ENCODE results near the gene S100A10.

S100A10 gene

DNA sequence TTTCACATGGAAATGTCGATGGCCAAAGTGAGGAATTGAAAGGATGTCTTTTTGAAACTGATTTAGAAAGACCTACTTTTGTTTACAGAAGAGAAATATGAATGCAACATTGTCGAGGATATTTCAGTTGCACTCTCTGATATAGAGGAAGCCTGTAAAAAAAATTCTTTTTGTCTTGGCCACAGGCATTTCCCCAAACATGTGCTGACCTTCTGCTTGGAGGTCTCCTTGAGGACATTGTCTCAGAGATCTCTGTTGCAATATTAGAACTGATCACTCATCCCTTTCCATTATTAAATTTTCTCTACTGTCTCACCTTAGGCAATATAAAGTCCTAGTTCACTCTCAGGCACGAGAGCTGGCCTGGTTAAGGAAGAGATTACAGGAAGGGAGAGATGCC is 27.2 kb upstream of the S100A10 start:
- Histone ChIP-seq H3K27me3 (ENCODE audit: insufficient read depth, poor library complexity, severe bottlenecking) (no peaks in the 10 kb centered on the region), H3K4me3 (replicated peaks; ENCODE audit: insufficient read depth, low read length) (no peak overlapping the region), H3K27ac (replicated peaks) (no peak overlapping the region)
- DNase-seq (ENCODE audit: low read depth in 1 of 2, low spot score in 1 of 2), result no peak
- TF ChIP-seq SPI1 (IDR thresholded peaks at IDR 0.05; ENCODE audit: borderline replicate concordance, low read depth), result no peak
- TF ChIP-seq, protein P1, sequence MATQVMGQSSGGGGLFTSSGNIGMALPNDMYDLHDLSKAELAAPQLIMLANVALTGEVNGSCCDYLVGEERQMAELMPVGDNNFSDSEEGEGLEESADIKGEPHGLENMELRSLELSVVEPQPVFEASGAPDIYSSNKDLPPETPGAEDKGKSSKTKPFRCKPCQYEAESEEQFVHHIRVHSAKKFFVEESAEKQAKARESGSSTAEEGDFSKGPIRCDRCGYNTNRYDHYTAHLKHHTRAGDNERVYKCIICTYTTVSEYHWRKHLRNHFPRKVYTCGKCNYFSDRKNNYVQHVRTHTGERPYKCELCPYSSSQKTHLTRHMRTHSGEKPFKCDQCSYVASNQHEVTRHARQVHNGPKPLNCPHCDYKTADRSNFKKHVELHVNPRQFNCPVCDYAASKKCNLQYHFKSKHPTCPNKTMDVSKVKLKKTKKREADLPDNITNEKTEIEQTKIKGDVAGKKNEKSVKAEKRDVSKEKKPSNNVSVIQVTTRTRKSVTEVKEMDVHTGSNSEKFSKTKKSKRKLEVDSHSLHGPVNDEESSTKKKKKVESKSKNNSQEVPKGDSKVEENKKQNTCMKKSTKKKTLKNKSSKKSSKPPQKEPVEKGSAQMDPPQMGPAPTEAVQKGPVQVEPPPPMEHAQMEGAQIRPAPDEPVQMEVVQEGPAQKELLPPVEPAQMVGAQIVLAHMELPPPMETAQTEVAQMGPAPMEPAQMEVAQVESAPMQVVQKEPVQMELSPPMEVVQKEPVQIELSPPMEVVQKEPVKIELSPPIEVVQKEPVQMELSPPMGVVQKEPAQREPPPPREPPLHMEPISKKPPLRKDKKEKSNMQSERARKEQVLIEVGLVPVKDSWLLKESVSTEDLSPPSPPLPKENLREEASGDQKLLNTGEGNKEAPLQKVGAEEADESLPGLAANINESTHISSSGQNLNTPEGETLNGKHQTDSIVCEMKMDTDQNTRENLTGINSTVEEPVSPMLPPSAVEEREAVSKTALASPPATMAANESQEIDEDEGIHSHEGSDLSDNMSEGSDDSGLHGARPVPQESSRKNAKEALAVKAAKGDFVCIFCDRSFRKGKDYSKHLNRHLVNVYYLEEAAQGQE (IDR thresholded peaks at IDR 0.05; ENCODE audit: insufficient replicate concordance, low read depth), result no peak
- TF ChIP-seq POLR2AphosphoS5 (IDR thresholded peaks at IDR 0.05; ENCODE audit: low read depth), result no peak
- TF ChIP-seq, protein P2, sequence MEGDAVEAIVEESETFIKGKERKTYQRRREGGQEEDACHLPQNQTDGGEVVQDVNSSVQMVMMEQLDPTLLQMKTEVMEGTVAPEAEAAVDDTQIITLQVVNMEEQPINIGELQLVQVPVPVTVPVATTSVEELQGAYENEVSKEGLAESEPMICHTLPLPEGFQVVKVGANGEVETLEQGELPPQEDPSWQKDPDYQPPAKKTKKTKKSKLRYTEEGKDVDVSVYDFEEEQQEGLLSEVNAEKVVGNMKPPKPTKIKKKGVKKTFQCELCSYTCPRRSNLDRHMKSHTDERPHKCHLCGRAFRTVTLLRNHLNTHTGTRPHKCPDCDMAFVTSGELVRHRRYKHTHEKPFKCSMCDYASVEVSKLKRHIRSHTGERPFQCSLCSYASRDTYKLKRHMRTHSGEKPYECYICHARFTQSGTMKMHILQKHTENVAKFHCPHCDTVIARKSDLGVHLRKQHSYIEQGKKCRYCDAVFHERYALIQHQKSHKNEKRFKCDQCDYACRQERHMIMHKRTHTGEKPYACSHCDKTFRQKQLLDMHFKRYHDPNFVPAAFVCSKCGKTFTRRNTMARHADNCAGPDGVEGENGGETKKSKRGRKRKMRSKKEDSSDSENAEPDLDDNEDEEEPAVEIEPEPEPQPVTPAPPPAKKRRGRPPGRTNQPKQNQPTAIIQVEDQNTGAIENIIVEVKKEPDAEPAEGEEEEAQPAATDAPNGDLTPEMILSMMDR (IDR thresholded peaks at IDR 0.05; ENCODE audit: insufficient read depth, low read length), result no peak
- TF ChIP-seq GABPA (IDR thresholded peaks at IDR 0.05; ENCODE audit: low read depth), result no peak

DNA sequence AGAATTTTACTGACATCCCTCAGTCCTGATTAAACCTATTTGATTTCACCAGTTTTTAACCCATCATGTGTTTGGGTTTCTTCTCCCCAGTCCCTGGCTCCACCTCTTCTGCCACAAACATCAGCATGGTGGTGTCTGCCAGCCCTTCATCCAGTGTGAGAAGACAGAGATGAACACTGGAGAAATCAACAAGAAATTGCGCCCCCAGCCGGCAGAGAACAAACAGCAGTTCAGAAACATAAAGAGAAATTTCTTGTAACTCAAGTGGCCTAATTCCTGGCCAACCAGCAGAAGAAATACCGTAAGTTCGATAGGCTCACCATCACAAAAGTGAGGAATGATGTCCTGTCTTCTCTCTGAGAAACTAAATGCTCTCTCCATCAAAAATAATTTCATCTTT is 24.9 kb upstream of the S100A10 start:
- TF ChIP-seq, protein P1 (IDR thresholded peaks at IDR 0.05; ENCODE audit: insufficient replicate concordance, low read depth), result no peak
- TF ChIP-seq, protein P2 (IDR thresholded peaks at IDR 0.05; ENCODE audit: insufficient read depth, low read length), result no peak
- TF ChIP-seq GABPA (IDR thresholded peaks at IDR 0.05; ENCODE audit: low read depth) (no peak), POLR2AphosphoS5 (IDR thresholded peaks at IDR 0.05; ENCODE audit: low read depth) (no peak), SPI1 (IDR thresholded peaks at IDR 0.05; ENCODE audit: borderline replicate concordance, low read depth) (no peak)
- Histone ChIP-seq H3K27me3 (ENCODE audit: insufficient read depth, poor library complexity, severe bottlenecking) (no peaks in the 10 kb centered on the region), H3K4me3 (replicated peaks; ENCODE audit: insufficient read depth, low read length) (no peak overlapping the region), H3K27ac (replicated peaks) (no peak overlapping the region)
- no peak for DNase-seq (ENCODE audit: low read depth in 1 of 2, low spot score in 1 of 2)

DNA sequence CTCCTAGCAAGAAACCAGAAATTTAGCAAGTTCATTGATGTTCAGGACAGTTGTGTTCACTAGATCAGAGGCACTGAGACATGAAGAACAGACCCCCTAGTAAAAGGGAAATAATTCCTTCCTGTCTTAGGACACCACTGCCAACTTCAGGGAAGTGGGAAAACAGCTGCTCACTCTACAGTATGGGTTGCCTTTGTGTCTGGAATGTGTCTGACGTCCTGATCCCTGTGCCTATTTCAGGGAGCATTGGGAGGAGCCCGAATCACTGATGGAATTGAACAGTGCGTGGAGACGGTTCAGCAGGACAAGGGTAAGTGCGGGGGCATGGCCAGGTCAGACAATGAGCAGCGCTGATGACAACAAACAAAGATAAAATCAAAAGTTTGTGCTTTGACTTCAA is 22.1 kb upstream of the S100A10 start:
- TF ChIP-seq SPI1 (IDR thresholded peaks at IDR 0.05; ENCODE audit: borderline replicate concordance, low read depth) (no peak), POLR2AphosphoS5 (IDR thresholded peaks at IDR 0.05; ENCODE audit: low read depth) (no peak), GABPA (IDR thresholded peaks at IDR 0.05; ENCODE audit: low read depth) (no peak)
- TF ChIP-seq, protein P2 (IDR thresholded peaks at IDR 0.05; ENCODE audit: insufficient read depth, low read length), result no peak
- TF ChIP-seq, protein P1 (IDR thresholded peaks at IDR 0.05; ENCODE audit: insufficient replicate concordance, low read depth), result no peak
- Histone ChIP-seq H3K27me3 (ENCODE audit: insufficient read depth, poor library complexity, severe bottlenecking) (no peaks in the 10 kb centered on the region), H3K27ac (replicated peaks) (no peak overlapping the region), H3K4me3 (replicated peaks; ENCODE audit: insufficient read depth, low read length) (no peak overlapping the region)
- DNase-seq (ENCODE audit: low read depth in 1 of 2, low spot score in 1 of 2), result no peak
